Measurements from ENCODE around the gene PCSK7.

DNA sequence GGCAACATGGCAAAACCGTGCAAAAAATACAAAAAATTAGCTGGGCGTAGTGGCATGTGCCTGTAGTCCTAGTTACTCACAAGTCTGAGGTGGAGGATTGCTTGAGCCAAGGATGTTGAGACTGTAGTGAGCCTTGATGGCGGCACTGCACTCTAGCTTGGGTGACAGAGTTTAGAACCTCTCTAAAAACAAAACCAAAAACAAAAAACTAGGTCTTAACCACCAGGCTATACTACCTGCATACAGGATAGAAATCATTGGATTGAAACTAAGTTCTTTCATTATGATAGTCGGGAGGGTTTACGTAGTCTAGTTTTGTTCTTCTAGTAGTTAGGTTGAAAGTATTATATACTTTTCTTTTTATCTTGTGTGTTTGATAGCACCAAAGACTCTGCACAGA is 6.3 kb upstream of the PCSK7 start:
- TF ChIP-seq FOXK2 (IDR thresholded peaks at IDR 0.05), result no peak
- no peak for TF ChIP-seq LEF1 (IDR thresholded peaks at IDR 0.05; ENCODE audit: borderline replicate concordance)
- TF ChIP-seq SP1 (IDR thresholded peaks at IDR 0.05), result no peak
- TF ChIP-seq TARDBP (IDR thresholded peaks at IDR 0.05), result no peak
- no peak for TF ChIP-seq FOXA1 (IDR thresholded peaks at IDR 0.05)
- TF ChIP-seq HDGF (IDR thresholded peaks at IDR 0.05; ENCODE audit: borderline replicate concordance), result no peak
- TF ChIP-seq CTBP1 (IDR thresholded peaks at IDR 0.05; ENCODE audit: borderline replicate concordance), result no peak
- TF ChIP-seq FOXM1 (IDR thresholded peaks at IDR 0.05; ENCODE audit: borderline replicate concordance), result no peak
